HG02610 (cell line): Measurements from ENCODE around the gene C1QTNF6.

Experiments used
- ATAC-seq: cut with Tn5 transposase; IDR thresholded peaks from one replicate; pipeline ENCODE4 v1.9.1; 2021; ENCODE audit warnings: mild to moderate bottlenecking, moderate library complexity; ENCODE audit not compliant: unreplicated experiment

The C1QTNF6 gene

GRCh38 chr22:37193629-37194191 lies 5.7 kb upstream of the C1QTNF6 start:
- no peak for ATAC-seq

GRCh38 chr22:37192741-37193140 lies 4.7 kb upstream of the C1QTNF6 start:
- no peak for ATAC-seq

DNA sequence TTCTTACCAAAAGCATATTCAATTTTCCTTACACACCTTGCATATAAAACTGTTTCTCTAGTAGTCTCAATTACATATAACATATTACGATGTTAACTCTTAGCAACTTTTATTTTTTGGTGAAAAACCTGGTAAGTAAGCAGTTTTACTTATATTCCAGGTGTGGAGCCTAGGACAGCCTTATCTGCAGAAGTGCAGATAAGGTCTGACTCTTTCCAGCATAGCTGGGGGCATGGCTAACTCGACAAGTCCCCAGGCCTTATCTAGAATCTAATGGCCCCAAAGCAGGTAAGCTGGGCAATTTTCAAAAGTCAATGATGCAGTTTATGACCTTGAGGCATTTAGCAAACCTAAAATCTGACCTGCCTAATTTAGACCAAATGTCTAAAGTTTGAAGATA lies 4.2 kb upstream of the C1QTNF6 start:
- no peak for ATAC-seq

GRCh38 chr22:37190262-37190780 lies 2.3 kb upstream of the C1QTNF6 start:
- ATAC-seq: no peak

GRCh38 chr22:37188901-37189466 lies 937 bp upstream of the C1QTNF6 start:
- no peak for ATAC-seq

GRCh38 chr22:37187552-37187890 lies 526 bp downstream of the C1QTNF6 start:
- ATAC-seq: no peak

GRCh38 chr22:37186997-37187522 lies 987 bp downstream of the C1QTNF6 start:
- ATAC-seq: no peak

- no peak for ATAC-seq
Observed at GRCh38 chr22:37186228-37186996, 1.6 kb downstream of the C1QTNF6 start.

- no peak for ATAC-seq
Observed at GRCh38 chr22:37185646-37186227, 2.3 kb downstream of the C1QTNF6 start.

DNA sequence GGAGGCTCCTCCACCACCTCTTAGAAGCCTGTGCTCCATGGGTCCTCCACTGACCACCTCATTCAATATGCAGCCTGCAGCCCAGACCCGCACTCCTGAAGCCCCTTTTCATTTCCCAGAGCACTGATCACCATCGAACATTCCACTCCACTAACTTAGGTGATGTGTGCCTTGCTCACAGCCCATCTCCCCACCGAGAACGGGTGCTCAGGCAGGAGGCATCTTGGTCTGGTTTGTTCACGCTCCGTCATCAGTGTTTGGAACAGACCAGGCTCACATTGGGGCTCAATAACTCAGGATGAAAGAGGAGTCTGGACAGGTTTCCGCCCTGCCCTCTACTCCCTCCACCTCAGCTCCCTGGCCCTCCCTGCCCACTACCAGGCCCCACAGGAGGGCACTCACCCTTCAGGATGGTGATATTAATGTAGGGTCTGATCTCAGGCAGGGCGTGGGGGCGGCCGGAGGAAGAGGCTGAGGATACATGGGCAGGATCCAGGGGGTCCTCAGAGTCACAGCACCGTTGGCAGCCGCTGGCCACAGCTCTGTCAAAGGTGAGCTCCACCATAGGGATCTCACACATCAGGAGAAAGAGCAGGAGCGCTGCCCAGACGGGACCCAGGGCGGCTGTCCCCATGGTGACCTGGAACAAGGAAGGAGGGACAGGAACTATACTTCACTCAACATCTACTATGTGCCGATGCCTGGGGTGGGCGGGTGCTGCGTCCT lies 3.1 kb downstream of the C1QTNF6 start:
- ATAC-seq: no peak

- ATAC-seq: no peak
Observed at GRCh38 chr22:37184380-37184755, 3.7 kb downstream of the C1QTNF6 start.

GRCh38 chr22:37183432-37184379 lies 4.3 kb downstream of the C1QTNF6 start:
- no peak for ATAC-seq

DNA sequence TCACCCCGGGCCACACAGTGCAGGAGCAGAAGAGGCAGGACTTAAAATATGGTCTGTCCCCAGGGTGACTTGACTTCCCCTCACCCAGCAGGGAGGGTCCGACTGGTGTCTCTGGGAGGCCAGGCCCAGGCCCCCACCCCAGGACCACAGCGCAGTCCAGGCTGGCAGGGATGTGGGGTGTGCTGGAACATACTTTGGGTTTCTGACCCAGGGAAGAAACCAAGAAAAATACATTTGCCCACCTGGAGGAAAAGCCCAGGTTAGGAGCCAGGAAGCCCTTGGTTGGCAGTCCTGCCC lies 5.2 kb downstream of the C1QTNF6 start:
- no peak for ATAC-seq

DNA sequence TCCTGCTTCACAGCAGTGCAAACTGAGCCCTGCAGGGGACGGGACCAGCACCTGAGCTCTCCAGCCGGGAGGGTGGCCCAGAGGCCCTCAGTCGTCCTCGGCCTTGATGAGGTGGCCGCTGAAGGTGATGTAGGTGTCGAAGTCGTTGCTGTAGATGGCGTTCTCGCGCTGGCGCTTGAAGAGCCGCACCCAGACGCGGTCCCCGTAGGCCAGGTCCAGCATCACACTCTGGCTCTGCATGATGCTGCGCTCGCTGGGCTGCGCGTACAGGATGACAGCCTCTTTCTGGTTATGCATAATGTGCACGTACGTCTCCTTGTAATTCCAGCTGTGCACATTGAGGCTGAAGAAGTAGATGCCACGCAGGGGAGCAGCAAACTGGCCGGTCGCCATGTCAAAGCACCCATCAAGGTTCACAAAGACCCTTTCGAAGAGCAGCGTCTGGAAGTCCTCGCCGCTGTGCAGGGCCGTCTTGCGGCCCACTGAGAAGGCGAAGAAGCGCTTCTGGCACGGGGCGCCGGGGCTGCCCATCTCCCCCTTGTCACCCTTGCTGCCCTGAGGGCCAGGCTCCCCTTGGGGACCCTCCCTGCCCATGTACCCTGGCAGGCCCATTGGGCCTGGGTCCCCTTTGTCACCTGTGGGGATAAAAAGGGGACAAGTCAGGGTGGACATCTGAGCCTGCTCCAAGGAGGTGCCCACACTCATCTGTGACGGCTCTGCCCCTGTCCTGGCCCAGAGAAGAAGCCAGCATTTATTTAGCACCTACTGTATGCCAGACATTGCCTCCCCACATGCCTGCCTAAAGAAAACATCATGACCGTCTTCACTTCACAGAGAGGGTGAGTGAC lies 5.7 kb downstream of the C1QTNF6 start:
- no peak for ATAC-seq

GRCh38 chr22:37181681-37182080 lies 6.4 kb downstream of the C1QTNF6 start:
- no peak for ATAC-seq

- no peak for ATAC-seq
Observed at GRCh38 chr22:37180531-37181231, 7.4 kb downstream of the C1QTNF6 start.

GRCh38 chr22:37179622-37180420 lies 8.2 kb downstream of the C1QTNF6 start:
- no peak for ATAC-seq

- no peak for ATAC-seq
Observed at GRCh38 chr22:37179126-37179470, 8.9 kb downstream of the C1QTNF6 start.
